Measurements from ENCODE around the gene CTBP2. TPM values are rescaled to one million over a fixed set of nuclear protein-coding genes. Genes with fewer than 3 reads are reported as not detected.

Gene CTBP2
- total and polyA plus RNA-seq, 2 of the 13 experiments (the other 11 are each of a cell fraction or from before 2014, with no cell fraction given): 0.08 TPM; not detected in 1

- BruUV-seq (replicated peaks): no TSS peak
- H4K20me1 ChIP-seq (ENCODE audit: insufficient read depth, low read length): no peaks in the 10 kb centered on the region
- peaks cover 1 to 28% of the 10 kb centered on the region in 2 experiments; a peak in 3 of 5 replicates for H3K27me3 ChIP-seq (ENCODE audit: control insufficient read depth in 1 of 2, insufficient read depth in 2 of 2, low read length in 2 of 2)
- no peak overlapping the region for H2AFZ ChIP-seq (ENCODE audit: low read length)
- no peak overlapping the region for H3K4me2 ChIP-seq (ENCODE audit: low read depth, low read length)
- ChIA-PET POLR2A (no interaction called here), CTCF (ENCODE audit: low intra/inter-chr PET ratio, low total read pairs) (no interaction called here)
- in situ Hi-C loops (cut with HindIII; ENCODE audit: extremely low pct_ligation_motif_present, low pct_unique_long_range_greater_than_20kb): no loop called here
- no peaks in the 10 kb centered on the region for H3K9me3 ChIP-seq (ENCODE audit: low read length)
- H3K9ac ChIP-seq (ENCODE audit: insufficient read depth, low read depth, low read length): no peak overlapping the region
- intact Hi-C loops (cut with micrococcal nuclease; ENCODE audit: unreplicated experiment): no loop called here
- no peaks in the 10 kb centered on the region for H3K36me3 ChIP-seq (replicated peaks in 1 of 2; ENCODE audit: control insufficient read depth in 1 of 2, insufficient read depth in 2 of 2, low read length in 2 of 2)
- no peaks in the 10 kb centered on the region for H3K79me2 ChIP-seq (ENCODE audit: insufficient read depth, low read length)
- TF ChIP-seq CREB1 (IDR thresholded peaks at IDR 0.05): no peak
- TF ChIP-seq CREB1 (CRISPR knock-in tag; IDR thresholded peaks at IDR 0.05): no peak
- no peak for TF ChIP-seq ZNF782 (CRISPR knock-in tag; IDR thresholded peaks at IDR 0.05; ENCODE audit: borderline replicate concordance)
- TF ChIP-seq TSC22D2 (CRISPR knock-in tag; IDR thresholded peaks at IDR 0.05; ENCODE audit: borderline replicate concordance): no peak
- no peak for TF ChIP-seq POGZ (CRISPR knock-in tag; IDR thresholded peaks at IDR 0.05)
- TF ChIP-seq GPN1 (CRISPR knock-in tag; IDR thresholded peaks at IDR 0.05; ENCODE audit: borderline replicate concordance): no peak
- no peak for TF ChIP-seq ZNF282 (IDR thresholded peaks at IDR 0.05; ENCODE audit: partially characterized antibody)
- TF ChIP-seq SETDB1 (CRISPR knock-in tag; IDR thresholded peaks at IDR 0.05; ENCODE audit: borderline replicate concordance): no peak
- no peak for TF ChIP-seq ZNF788 (CRISPR knock-in tag; IDR thresholded peaks at IDR 0.05; ENCODE audit: borderline replicate concordance)
- no peak for TF ChIP-seq GFI1 (CRISPR knock-in tag; IDR thresholded peaks at IDR 0.05; ENCODE audit: borderline replicate concordance)
- no peak for TF ChIP-seq ZKSCAN8 (CRISPR knock-in tag; IDR thresholded peaks at IDR 0.05; ENCODE audit: borderline replicate concordance)
- TF ChIP-seq CHD4 (IDR thresholded peaks at IDR 0.05; ENCODE audit: borderline replicate concordance, low read length): no peak
- TF ChIP-seq RXRA (CRISPR knock-in tag; IDR thresholded peaks at IDR 0.05): no peak
- TF ChIP-seq ZNF616 (CRISPR knock-in tag; IDR thresholded peaks at IDR 0.05; ENCODE audit: low read depth): no peak
- TF ChIP-seq NR2F1 (CRISPR knock-in tag; IDR thresholded peaks at IDR 0.05): no peak
- no peak for TF ChIP-seq HMG20A (CRISPR knock-in tag; IDR thresholded peaks at IDR 0.05; ENCODE audit: borderline replicate concordance)
- TF ChIP-seq, protein P1, sequence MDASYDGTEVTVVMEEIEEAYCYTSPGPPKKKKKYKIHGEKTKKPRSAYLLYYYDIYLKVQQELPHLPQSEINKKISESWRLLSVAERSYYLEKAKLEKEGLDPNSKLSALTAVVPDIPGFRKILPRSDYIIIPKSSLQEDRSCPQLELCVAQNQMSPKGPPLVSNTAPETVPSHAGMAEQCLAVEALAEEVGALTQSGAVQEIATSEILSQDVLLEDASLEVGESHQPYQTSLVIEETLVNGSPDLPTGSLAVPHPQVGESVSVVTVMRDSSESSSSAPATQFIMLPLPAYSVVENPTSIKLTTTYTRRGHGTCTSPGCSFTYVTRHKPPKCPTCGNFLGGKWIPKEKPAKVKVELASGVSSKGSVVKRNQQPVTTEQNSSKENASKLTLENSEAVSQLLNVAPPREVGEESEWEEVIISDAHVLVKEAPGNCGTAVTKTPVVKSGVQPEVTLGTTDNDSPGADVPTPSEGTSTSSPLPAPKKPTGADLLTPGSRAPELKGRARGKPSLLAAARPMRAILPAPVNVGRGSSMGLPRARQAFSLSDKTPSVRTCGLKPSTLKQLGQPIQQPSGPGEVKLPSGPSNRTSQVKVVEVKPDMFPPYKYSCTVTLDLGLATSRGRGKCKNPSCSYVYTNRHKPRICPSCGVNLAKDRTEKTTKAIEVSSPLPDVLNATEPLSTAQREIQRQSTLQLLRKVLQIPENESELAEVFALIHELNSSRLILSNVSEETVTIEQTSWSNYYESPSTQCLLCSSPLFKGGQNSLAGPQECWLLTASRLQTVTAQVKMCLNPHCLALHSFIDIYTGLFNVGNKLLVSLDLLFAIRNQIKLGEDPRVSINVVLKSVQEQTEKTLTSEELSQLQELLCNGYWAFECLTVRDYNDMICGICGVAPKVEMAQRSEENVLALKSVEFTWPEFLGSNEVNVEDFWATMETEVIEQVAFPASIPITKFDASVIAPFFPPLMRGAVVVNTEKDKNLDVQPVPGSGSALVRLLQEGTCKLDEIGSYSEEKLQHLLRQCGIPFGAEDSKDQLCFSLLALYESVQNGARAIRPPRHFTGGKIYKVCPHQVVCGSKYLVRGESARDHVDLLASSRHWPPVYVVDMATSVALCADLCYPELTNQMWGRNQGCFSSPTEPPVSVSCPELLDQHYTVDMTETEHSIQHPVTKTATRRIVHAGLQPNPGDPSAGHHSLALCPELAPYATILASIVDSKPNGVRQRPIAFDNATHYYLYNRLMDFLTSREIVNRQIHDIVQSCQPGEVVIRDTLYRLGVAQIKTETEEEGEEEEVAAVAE (CRISPR knock-in tag; IDR thresholded peaks at IDR 0.05; ENCODE audit: borderline replicate concordance): no peak
- FAIRE-seq: no peak
- no peak for DNase-seq (ENCODE audit: low spot score)
- ATAC-seq: no peak
- 2% methylated on average over 7 of the region's 8 CpGs for WGBS (ENCODE audit: low lambda C conversion rate)
- H3K4me3 ChIP-seq (replicated peaks in 1 of 3; ENCODE audit: insufficient read depth in 1 of 3, low read depth in 2 of 3, low read length in 3 of 3): no peak overlapping the region
- H3K4me1 ChIP-seq (ENCODE audit: insufficient read depth, low read length): no peaks in the 10 kb centered on the region
- no peak overlapping the region for H3K27ac ChIP-seq (ENCODE audit: extremely low read length, insufficient read depth, low read length)
Observed at GRCh38 chr10:125190946-125191345, 30.6 kb upstream of the CTBP2 start.

Data from HepG2 (cell line).